ENCODE data around the gene NMRK2. TPM values are rescaled to one million over a fixed set of nuclear protein-coding genes. Genes with fewer than 3 reads are reported as not detected.
A peak's percentile ranks its signal among the peaks of the same experiment; 100 is the strongest.

NMRK2 gene
- total RNA-seq, 1 experiment from 2014 or later = not detected

DNA sequence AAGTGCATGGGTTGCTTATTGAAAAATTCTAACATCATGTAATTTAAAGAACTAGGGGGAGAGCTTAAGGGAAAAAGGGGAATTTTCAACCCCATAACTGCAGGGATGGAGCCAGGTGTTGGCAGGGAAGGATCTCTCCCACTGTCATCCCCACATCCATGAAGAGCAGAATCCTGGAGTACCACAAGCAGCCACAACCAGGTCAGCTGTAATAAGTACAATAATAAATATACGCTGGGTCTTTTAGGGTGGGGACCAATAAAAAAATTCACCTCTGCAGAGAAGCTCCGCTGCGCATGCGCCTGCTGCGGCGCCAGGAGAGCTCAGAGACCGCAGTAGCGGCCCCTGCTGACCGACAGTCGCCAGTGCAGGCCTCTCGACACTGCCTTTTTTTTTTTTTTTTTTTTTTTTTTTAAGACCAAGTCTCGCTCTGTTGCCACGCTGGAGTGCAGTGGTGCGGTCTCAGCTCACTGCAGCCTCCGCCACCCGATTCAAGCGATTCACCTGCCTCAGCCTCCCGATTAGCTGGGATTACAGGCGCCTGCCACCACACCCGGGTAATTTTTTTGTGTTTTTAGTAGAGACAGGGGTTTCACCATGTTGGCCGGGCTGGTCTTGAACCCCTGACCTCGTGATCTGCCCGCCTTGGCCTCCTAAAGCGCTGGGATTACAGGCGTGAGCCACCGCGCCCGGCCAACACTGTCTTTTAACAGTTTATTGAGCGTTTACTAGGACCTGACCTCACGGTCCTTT is 54.9 kb downstream of the NMRK2 start:
- CTCF ChIA-PET = interaction anchor here (0.5 to 1.5 kb wide), 22 partner anchors 17 to 1037 kb away, joined by 3 to 16 read pairs (median 6); partner anchors contain the start of genes MPND, MRPL54 and PIAS4
- Histone ChIP-seq H3K4me1 (ENCODE audit: insufficient read depth, low read length, poor library complexity, severe bottlenecking) (peaks cover 24% of the 10 kb centered on the region), H3K27ac (ENCODE audit: low read depth, low read length, poor library complexity, severe bottlenecking) (peak overlapping the region; percentile 45), H3K36me3 (ENCODE audit: insufficient read depth, low read length, poor library complexity, severe bottlenecking) (peaks cover 21% of the 10 kb centered on the region), H3K27me3 (replicated peaks; ENCODE audit: insufficient read depth, low read depth, low read length, poor library complexity) (no peaks in the 10 kb centered on the region), H3K9me3 (ENCODE audit: low read depth, low read length, poor library complexity, severe bottlenecking) (no peaks in the 10 kb centered on the region), H3K4me3 (ENCODE audit: low read depth, low read length, poor library complexity, severe bottlenecking) (peak overlapping the region; percentile 98)
- TF ChIP-seq, protein P1, sequence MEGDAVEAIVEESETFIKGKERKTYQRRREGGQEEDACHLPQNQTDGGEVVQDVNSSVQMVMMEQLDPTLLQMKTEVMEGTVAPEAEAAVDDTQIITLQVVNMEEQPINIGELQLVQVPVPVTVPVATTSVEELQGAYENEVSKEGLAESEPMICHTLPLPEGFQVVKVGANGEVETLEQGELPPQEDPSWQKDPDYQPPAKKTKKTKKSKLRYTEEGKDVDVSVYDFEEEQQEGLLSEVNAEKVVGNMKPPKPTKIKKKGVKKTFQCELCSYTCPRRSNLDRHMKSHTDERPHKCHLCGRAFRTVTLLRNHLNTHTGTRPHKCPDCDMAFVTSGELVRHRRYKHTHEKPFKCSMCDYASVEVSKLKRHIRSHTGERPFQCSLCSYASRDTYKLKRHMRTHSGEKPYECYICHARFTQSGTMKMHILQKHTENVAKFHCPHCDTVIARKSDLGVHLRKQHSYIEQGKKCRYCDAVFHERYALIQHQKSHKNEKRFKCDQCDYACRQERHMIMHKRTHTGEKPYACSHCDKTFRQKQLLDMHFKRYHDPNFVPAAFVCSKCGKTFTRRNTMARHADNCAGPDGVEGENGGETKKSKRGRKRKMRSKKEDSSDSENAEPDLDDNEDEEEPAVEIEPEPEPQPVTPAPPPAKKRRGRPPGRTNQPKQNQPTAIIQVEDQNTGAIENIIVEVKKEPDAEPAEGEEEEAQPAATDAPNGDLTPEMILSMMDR (conservative IDR thresholded peaks at IDR 0.05; ENCODE audit: low read depth, low read length) = peak; percentile 90
- no peak for TF ChIP-seq EZH2 (IDR thresholded peaks at IDR 0.05; ENCODE audit: borderline replicate concordance, low read depth, low read length, poor library complexity, severe bottlenecking)
- intact Hi-C loops (cut with micrococcal nuclease; ENCODE audit: unreplicated experiment) = no loop called here
- no TSS peak for BruUV-seq (replicated peaks)
- peak; percentile 91 for DNase-seq (ENCODE audit: low spot score)
- POLR2A ChIA-PET (ENCODE audit: low non-redundant PET) = interaction anchor here (0.5 to 0.7 kb wide), 4 partner anchors 10 to 488 kb away, joined by 14 to 37 read pairs (median 22); partner anchors contain the start of gene MPND

DNA sequence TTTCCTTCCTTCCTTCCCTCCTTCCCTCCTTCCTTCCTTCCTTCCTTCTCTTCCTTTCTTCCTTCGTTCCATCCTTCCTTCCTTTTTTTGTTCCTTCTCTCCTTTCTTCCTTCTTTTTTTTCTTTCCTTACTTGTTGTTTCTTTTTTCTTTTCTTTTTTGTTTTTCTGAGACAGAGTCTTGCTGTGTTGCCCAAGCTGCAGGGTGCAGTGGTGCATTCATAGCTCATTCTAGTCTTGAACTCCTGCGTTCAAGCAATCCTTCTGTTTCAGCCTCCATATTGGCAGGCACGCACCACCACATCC is 57.9 kb downstream of the NMRK2 start:
- Histone ChIP-seq H3K4me1 (ENCODE audit: insufficient read depth, low read length, poor library complexity, severe bottlenecking) (peaks cover 10% of the 10 kb centered on the region), H3K27me3 (replicated peaks; ENCODE audit: insufficient read depth, low read depth, low read length, poor library complexity) (no peaks in the 10 kb centered on the region), H3K27ac (ENCODE audit: low read depth, low read length, poor library complexity, severe bottlenecking) (no peak overlapping the region), H3K36me3 (ENCODE audit: insufficient read depth, low read length, poor library complexity, severe bottlenecking) (no peaks in the 10 kb centered on the region), H3K4me3 (ENCODE audit: low read depth, low read length, poor library complexity, severe bottlenecking) (no peak overlapping the region), H3K9me3 (ENCODE audit: low read depth, low read length, poor library complexity, severe bottlenecking) (no peaks in the 10 kb centered on the region)
- ChIA-PET POLR2A (ENCODE audit: low non-redundant PET) (no interaction called here), CTCF (no interaction called here)
- intact Hi-C loops (cut with micrococcal nuclease; ENCODE audit: unreplicated experiment) = no loop called here
- DNase-seq (ENCODE audit: low spot score) = no peak
- no peak for TF ChIP-seq EZH2 (IDR thresholded peaks at IDR 0.05; ENCODE audit: borderline replicate concordance, low read depth, low read length, poor library complexity, severe bottlenecking)
- TF ChIP-seq, protein P1 (conservative IDR thresholded peaks at IDR 0.05; ENCODE audit: low read depth, low read length) = no peak
- no TSS peak for BruUV-seq (replicated peaks)

Small RNA genes within 50 kb of the gene (microRNA-seq; reads per million reads assigned to microRNA genes)
- gene MIR637 = not detected

Other genes with a start within 250 kb of the NMRK2 start
- gene PIP5K1C, start 232.6 kb upstream of the NMRK2 start, total RNA-seq (2021) = 35.5 and 36.8 TPM in 2 replicates
- 0.63 TPM in 1 of 2 replicates, not detected in the other for gene TJP3, start 224.7 kb upstream of the NMRK2 start, total RNA-seq (2021)
- 30.0 and 32.6 TPM in 2 replicates for gene APBA3, start 171.4 kb upstream of the NMRK2 start, total RNA-seq (2021)
- gene MRPL54, start 170.4 kb upstream of the NMRK2 start, total RNA-seq (2021) = 47.2 and 51.3 TPM in 2 replicates
- not detected in 2 replicates for gene RAX2, start 160.8 kb upstream of the NMRK2 start, total RNA-seq (2021)
- gene MATK, start 146.7 kb upstream of the NMRK2 start, total RNA-seq (2021) = 2.0 and 3.5 TPM in 2 replicates
- 1.7 and 2.0 TPM in 2 replicates for gene ZFR2, start 64.0 kb upstream of the NMRK2 start, total RNA-seq (2021)
- 0.76 and 0.95 TPM in 2 replicates for gene ATCAY, start 52.4 kb upstream of the NMRK2 start, total RNA-seq (2021)
- 58.3 and 65.9 TPM in 2 replicates for gene DAPK3, start 38.0 kb downstream of the NMRK2 start, total RNA-seq (2021)
- gene EEF2, start 52.4 kb downstream of the NMRK2 start, total RNA-seq (2021) = 2,701 and 2,706 TPM in 2 replicates
- gene PIAS4, start 74.7 kb downstream of the NMRK2 start, total RNA-seq (2021) = 48.1 and 59.1 TPM in 2 replicates
- gene ZBTB7A, start 133.8 kb downstream of the NMRK2 start, total RNA-seq (2021) = 25.1 and 25.9 TPM in 2 replicates
- 185 and 198 TPM in 2 replicates for gene MAP2K2, start 191.1 kb downstream of the NMRK2 start, total RNA-seq (2021)
- gene CREB3L3, start 220.6 kb downstream of the NMRK2 start, total RNA-seq (2021) = not detected in 2 replicates
- gene SIRT6, start 249.5 kb downstream of the NMRK2 start, total RNA-seq (2021) = 36.3 and 39.3 TPM in 2 replicates
- 10.9 and 12.2 TPM in 2 replicates for gene ANKRD24, start 249.6 kb downstream of the NMRK2 start, total RNA-seq (2021)

Measured in A673 (cell line).